HG02798 (cell line): ENCODE data around the gene NFKBIE.
A peak's percentile ranks its signal among the peaks of the same experiment; 100 is the strongest.
"Not testable (repeated sequence)": the region's sequence is repeated elsewhere in the genome, so short reads cannot be mapped to it uniquely, and the experiment has no call there.

Source experiments
- ATAC-seq: cut with Tn5 transposase; IDR thresholded peaks from one replicate; pipeline ENCODE4 v1.9.1; 2021; ENCODE audit warnings: mild to moderate bottlenecking; ENCODE audit not compliant: unreplicated experiment, poor library complexity

The NFKBIE gene, protein sequence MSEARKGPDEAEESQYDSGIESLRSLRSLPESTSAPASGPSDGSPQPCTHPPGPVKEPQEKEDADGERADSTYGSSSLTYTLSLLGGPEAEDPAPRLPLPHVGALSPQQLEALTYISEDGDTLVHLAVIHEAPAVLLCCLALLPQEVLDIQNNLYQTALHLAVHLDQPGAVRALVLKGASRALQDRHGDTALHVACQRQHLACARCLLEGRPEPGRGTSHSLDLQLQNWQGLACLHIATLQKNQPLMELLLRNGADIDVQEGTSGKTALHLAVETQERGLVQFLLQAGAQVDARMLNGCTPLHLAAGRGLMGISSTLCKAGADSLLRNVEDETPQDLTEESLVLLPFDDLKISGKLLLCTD

GRCh38 chr6:44265007-44265721 is at the start of gene NFKBIE:
Gene NFKBIE, minus strand, starts transcription at chr6:44265551. Its CDS starts 205 bp downstream, at chr6:44265346.
- peak; percentile 53 for ATAC-seq

DNA sequence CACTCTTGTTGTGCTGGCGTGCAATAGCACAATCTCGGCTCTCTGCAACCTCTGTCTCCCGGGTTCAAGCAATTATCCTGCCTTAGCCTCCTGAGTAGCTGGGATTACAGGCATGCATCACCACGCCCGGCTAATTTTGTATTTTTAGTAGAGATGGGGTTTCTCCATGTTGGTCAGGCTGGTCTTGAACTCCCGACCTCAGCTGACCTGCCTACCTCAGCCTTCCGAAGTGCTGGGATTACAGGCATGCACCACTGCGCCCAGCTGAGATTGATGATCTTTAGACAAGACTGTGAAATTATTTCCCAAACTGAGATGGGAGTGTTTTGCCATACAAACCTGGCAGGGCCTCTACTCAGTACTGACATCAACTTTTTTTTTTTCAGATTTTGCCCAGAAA is 49.3 kb upstream of the NFKBIE start:
- ATAC-seq, result not testable (repeated sequence)

- peak; percentile 97 for ATAC-seq
Measured at GRCh38 chr6:44312901-44313788, 47.8 kb upstream of the NFKBIE start, which contains the start of gene AARS2. Gene AARS2, minus strand, starts transcription at chr6:44313347. Its CDS starts 24 bp downstream, at chr6:44313323.

- no peak for ATAC-seq
Measured at GRCh38 chr6:44311767-44312166, 46.4 kb upstream of the NFKBIE start.

- ATAC-seq, result no peak
Measured at GRCh38 chr6:44311304-44311703, 46.0 kb upstream of the NFKBIE start.

- ATAC-seq, result no peak
Measured at GRCh38 chr6:44310241-44310640, 44.9 kb upstream of the NFKBIE start.

DNA sequence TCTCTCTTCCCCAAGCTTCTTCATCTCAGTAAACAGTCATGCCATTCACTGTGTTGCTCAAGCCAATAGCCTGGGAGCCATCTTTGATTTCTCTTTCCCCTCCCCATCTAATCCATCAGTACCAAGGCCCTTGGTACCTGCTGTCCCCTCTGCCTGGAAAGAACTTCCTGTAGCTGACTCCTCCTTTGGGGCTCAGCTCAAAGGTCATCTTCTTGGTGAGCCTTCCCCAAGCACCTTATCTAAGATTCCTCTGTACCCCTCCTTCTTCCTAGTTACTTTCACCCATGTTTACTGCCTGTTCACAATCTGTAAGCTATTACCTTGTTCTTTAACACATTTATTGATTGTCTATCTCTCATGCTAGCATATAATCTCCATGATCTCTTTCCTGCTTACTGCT is 44.3 kb upstream of the NFKBIE start:
- no peak for ATAC-seq

DNA sequence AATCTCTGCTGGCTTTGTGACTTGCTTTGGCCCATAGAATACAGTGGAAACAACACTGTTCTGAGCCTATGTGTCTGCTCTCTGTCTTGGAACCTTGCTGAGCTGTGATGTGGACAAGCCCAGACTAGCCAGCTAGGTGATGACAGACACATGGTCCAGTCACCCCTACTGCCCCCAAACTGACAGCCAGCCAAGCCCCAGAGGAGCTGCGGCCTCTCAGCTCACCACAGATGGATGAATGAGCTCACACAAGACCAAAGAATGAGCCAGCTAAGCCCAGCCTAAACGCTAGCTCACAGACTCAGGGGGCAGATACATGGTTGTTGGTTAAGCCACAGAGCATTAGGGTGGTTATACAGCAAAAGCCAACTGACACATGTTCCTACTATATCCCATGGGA is 43.7 kb upstream of the NFKBIE start:
- no peak for ATAC-seq

- no peak for ATAC-seq
Measured at GRCh38 chr6:44307217-44307616, 41.9 kb upstream of the NFKBIE start.

DNA sequence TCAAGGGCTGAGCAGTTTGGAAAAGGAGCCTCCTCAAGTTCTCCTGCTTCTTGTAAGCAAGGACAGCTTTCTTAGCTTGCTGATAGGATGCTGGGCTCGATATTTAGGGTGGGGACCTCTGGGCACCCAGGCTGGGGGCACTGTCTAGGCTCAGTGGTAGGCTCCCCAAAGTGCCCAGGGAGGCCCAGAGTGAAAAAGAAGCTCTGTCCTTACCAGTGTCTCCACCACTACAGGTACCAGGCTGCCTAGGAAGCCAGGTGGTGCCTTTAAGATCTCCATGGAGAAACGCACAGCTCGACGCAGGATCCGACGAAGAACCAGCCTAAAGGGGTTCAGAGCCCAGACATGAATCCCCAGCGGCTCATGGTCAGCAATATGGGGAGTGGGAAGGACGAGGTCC is 41.4 kb upstream of the NFKBIE start:
- ATAC-seq, result no peak

GRCh38 chr6:44305200-44305725 is 39.9 kb upstream of the NFKBIE start:
- no peak for ATAC-seq

DNA sequence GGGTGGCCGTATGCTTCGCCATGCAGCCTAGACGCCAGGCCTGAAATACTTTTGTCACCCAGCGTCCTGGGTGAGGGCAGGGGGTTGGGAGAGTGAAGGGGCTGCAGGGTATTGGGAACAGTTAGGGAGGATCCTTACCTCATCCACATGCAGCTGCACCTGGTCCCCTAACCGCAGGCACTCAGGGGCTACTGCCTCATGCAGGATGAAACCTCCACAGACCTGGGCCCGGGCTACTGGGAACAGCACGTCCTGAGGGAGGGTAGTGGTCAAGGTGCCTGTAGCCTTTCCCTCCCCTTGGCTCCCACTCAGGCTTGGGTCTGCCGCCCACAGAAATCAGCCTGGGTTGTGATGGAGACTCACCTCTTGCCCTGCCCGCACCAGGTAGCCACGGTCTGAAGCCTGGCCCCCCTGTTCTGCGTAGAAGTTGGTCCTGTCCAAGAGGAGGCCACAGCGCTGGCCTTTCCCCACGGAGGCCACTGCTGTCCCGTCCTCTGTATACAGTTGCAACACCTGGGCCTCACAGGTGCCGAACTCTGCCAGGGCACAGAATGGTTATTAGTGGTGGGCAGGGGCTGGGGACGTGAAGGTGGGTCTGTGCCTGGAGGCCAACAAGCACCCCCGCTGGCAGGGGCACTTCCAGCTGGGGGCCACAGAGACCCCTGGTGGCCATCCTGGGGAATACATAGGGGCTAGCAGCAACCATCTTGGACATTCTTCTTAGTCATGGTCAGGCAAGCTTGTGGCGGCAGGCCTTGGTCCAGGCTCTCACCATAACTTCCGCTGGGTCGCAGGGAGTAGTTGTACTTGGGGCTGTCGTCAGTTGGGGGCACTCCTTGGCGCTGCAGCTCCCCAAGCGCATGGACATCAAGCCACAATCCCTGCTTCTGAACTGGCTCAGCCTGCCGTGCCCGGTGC is 39.2 kb upstream of the NFKBIE start:
- ATAC-seq, result peak; percentile 45

GRCh38 chr6:44303842-44304241 is 38.5 kb upstream of the NFKBIE start:
- no peak for ATAC-seq

GRCh38 chr6:44302856-44303255 is 37.5 kb upstream of the NFKBIE start:
- ATAC-seq, result no peak

GRCh38 chr6:44301782-44302564 is 36.6 kb upstream of the NFKBIE start:
- no peak for ATAC-seq

DNA sequence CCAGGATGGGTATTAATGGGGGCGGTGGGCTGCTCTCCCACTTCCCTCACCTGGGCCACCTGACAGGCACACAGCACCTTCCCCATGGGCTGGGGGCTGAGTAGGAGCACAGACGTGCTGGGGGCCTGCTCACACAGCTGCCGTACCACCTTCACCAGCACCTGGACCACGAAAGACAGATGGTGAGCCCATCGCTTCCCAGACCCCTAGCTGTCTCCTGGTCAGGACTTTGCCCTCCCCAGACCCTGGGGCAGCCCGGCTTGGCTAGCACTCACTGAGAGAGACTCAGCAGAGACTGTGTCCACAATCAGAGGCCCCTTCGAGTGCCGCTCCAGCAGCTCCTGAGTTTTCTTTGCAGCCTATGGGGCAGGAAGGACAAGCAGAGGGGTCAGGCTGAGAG is 35.8 kb upstream of the NFKBIE start:
- ATAC-seq, result no peak

DNA sequence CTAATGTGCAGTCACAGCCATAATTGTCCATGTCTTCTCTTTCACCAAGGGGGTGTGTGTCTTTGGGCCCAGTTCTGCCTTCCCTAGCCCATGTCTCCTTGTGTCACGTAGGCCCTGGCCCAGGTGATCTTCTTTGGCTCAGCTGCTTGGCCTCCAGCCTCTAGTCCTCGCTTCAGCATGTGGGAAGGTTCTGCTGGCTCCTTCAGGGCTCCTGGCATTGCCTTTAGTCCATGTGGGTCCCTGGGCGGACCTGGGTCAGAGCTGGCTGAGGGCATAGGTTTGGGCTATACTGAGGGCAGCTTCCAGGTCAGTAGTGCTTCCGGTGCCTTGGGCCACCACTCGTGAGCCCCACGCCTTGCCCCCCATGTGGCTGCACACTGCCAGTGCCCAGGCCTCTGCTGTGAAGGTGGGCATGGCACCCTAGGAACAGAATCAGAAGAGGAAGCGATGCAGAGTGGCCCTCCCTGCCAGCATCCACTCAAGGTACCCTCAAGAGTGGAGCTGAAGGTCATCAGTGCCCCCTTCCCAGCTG is 35.0 kb upstream of the NFKBIE start:
- ATAC-seq, result no peak

DNA sequence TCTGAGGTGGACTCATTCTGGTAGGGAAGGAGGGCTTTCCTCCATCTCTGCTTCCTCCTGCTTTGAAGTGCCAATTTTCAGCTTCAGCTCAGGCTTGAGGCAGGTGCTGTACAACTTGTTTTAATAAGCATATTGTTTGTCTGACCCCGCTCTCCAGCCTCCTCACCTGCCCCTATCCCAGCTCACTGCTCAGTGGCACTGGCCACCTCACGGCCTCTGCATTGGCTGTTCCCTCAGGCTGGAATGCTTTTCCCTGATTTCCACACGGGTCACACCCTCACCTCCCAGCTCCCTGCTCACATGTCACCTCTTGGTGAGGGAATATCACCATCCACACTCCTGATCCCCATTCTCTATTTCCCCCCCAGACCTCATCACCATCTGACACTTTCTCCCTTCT is 33.5 kb upstream of the NFKBIE start:
- ATAC-seq, result no peak
